Measurements from ENCODE around the gene UBA1. TPM values are rescaled to one million over a fixed set of nuclear protein-coding genes. Genes with fewer than 3 reads are reported as not detected.

UBA1 gene
- total RNA-seq, 1 experiment from 2014 or later = 275 TPM

- no peaks in the 10 kb centered on the region for H3K9me3 ChIP-seq (ENCODE audit: control insufficient read depth in 1 of 2, insufficient read depth in 1 of 2, low read depth in 1 of 2, low read length in 2 of 2)
- ChIA-PET POLR2A (no interaction called here), CTCF (no interaction called here), RAD21 (ENCODE audit: low non-redundant PET in 1 of 2, low total read pairs in 2 of 2, uncharacterized antibody in 2 of 2, unreplicated experiment in 2 of 2) (no interaction called here)
- no peaks in the 10 kb centered on the region for H4K20me1 ChIP-seq (ENCODE audit: insufficient read depth)
- TF ChIP-seq POLR2AphosphoS5 (IDR thresholded peaks at IDR 0.05; ENCODE audit: low read depth, low read length) = no peak
- TF ChIP-seq SP1 (IDR thresholded peaks at IDR 0.05; ENCODE audit: low read depth) = no peak
- TF ChIP-seq ELF1 (IDR thresholded peaks at IDR 0.05; ENCODE audit: borderline replicate concordance, low read depth) = no peak
- no peak for TF ChIP-seq RAD21 (IDR thresholded peaks at IDR 0.05; ENCODE audit: low read depth)
- TF ChIP-seq CBX3 (IDR thresholded peaks at IDR 0.05; ENCODE audit: low read depth) = no peak
- no peak for TF ChIP-seq MAX (IDR thresholded peaks at IDR 0.05)
- no peak for TF ChIP-seq TCF7L2 (IDR thresholded peaks at IDR 0.05; ENCODE audit: borderline replicate concordance, extremely low read depth, insufficient read depth, insufficient read length)
- no peak for TF ChIP-seq YY1 (IDR thresholded peaks at IDR 0.05; ENCODE audit: extremely low read depth, insufficient replicate concordance, low read depth, low read length)
- no peak overlapping the region for H3K9ac ChIP-seq (ENCODE audit: low read length)
- H2AFZ ChIP-seq (ENCODE audit: low read depth, low read length, poor library complexity, severe bottlenecking) = no peak overlapping the region
- peaks cover 81% of the 10 kb centered on the region for H3K79me2 ChIP-seq (ENCODE audit: insufficient read depth, low read length)
- DNase-seq (ENCODE audit: low read depth, low spot score) (no peak), ATAC-seq (no peak)
- no peak overlapping the region for H3K27ac ChIP-seq (ENCODE audit: low read depth, low read length)
- BruUV-seq (replicated peaks) = no TSS peak
- H3K4me1 ChIP-seq (ENCODE audit: control insufficient read depth in 1 of 2, insufficient read depth in 2 of 2, low read length in 2 of 2) = peaks cover 0 to 3% of the 10 kb centered on the region in 2 experiments; a peak in 2 of 4 replicates
- H3K4me3 ChIP-seq (replicated peaks in 1 of 2; ENCODE audit: low read depth in 1 of 2, low read length in 2 of 2) = no peak overlapping the region
- no peaks in the 10 kb centered on the region for H3K9me2 ChIP-seq (ENCODE audit: insufficient read depth)
- no peaks in the 10 kb centered on the region for H3K27me3 ChIP-seq (ENCODE audit: insufficient read depth, low read length)
- no peak overlapping the region for H3K4me2 ChIP-seq (ENCODE audit: low read length)
- H3K36me3 ChIP-seq (ENCODE audit: control insufficient read depth in 1 of 2, insufficient read depth in 2 of 2, low read length in 2 of 2) = no peaks in the 10 kb centered on the region; a peak in 1 of 4 replicates
- intact Hi-C loops (cut with micrococcal nuclease) = no loop called here
These were observed 42.2 kb upstream of the UBA1 start for GRCh38 chrX:47151435-47151834.

GRCh38 chrX:47156611-47157520 is 36.8 kb upstream of the UBA1 start:
- H3K36me3 ChIP-seq (ENCODE audit: control insufficient read depth in 1 of 2, insufficient read depth in 2 of 2, low read length in 2 of 2) = peaks cover 0 to 4% of the 10 kb centered on the region in 2 experiments; a peak in 1 of 4 replicates
- no peak overlapping the region for H3K27ac ChIP-seq (ENCODE audit: low read depth, low read length)
- H3K9me3 ChIP-seq (ENCODE audit: control insufficient read depth in 1 of 2, insufficient read depth in 1 of 2, low read depth in 1 of 2, low read length in 2 of 2) = no peaks in the 10 kb centered on the region
- no peak overlapping the region for H3K4me2 ChIP-seq (ENCODE audit: low read length)
- ATAC-seq (no peak), DNase-seq (ENCODE audit: low read depth, low spot score) (no peak)
- H3K27me3 ChIP-seq (ENCODE audit: insufficient read depth, low read length) = no peaks in the 10 kb centered on the region
- no TSS peak for BruUV-seq (replicated peaks)
- H3K9ac ChIP-seq (ENCODE audit: low read length) = no peak overlapping the region
- no peaks in the 10 kb centered on the region for H3K9me2 ChIP-seq (ENCODE audit: insufficient read depth)
- H2AFZ ChIP-seq (ENCODE audit: low read depth, low read length, poor library complexity, severe bottlenecking) = no peak overlapping the region
- POLR2A ChIA-PET = no interaction called here
- CTCF ChIA-PET = interaction anchor here (1.7 kb wide), 1 partner anchor 12 kb away, joined by 4 read pairs; the partner anchor contains the start of genes NDUFB11 and RBM10
- no peaks in the 10 kb centered on the region for H3K4me1 ChIP-seq (ENCODE audit: control insufficient read depth in 1 of 2, insufficient read depth in 2 of 2, low read length in 2 of 2)
- H3K4me3 ChIP-seq (replicated peaks in 1 of 2; ENCODE audit: low read depth in 1 of 2, low read length in 2 of 2) = no peak overlapping the region
- H3K79me2 ChIP-seq (ENCODE audit: insufficient read depth, low read length) = peaks cover 88% of the 10 kb centered on the region
- no peaks in the 10 kb centered on the region for H4K20me1 ChIP-seq (ENCODE audit: insufficient read depth)
- RAD21 ChIA-PET (ENCODE audit: low non-redundant PET in 1 of 2, low total read pairs in 2 of 2, uncharacterized antibody in 2 of 2, unreplicated experiment in 2 of 2) = no interaction called here
- intact Hi-C loops (cut with micrococcal nuclease) = no loop called here
- no peak for TF ChIP-seq SRF (IDR thresholded peaks at IDR 0.05; ENCODE audit: low read depth)
- TF ChIP-seq MAX (IDR thresholded peaks at IDR 0.05) = no peak
- TF ChIP-seq CEBPB (IDR thresholded peaks at IDR 0.05; ENCODE audit: low read depth) = no peak
- no peak for TF ChIP-seq EGR1 (IDR thresholded peaks at IDR 0.05; ENCODE audit: low read depth)
- no peak for TF ChIP-seq SIN3A (IDR thresholded peaks at IDR 0.05; ENCODE audit: low read depth)
- TF ChIP-seq TCF7L2 (IDR thresholded peaks at IDR 0.05; ENCODE audit: borderline replicate concordance, extremely low read depth, insufficient read depth, insufficient read length) = no peak
- no peak for TF ChIP-seq YY1 (IDR thresholded peaks at IDR 0.05; ENCODE audit: extremely low read depth, insufficient replicate concordance, low read depth, low read length)
- TF ChIP-seq ZNF274 (IDR thresholded peaks at IDR 0.05; ENCODE audit: low read depth, low read length) = no peak
- no peak for TF ChIP-seq RAD21 (IDR thresholded peaks at IDR 0.05; ENCODE audit: low read depth)
- no peak for TF ChIP-seq SP1 (IDR thresholded peaks at IDR 0.05; ENCODE audit: low read depth)
- no peak for TF ChIP-seq FOSL1 (IDR thresholded peaks at IDR 0.05; ENCODE audit: low read depth)
- no peak for TF ChIP-seq POLR2A (IDR thresholded peaks at IDR 0.05; ENCODE audit: borderline replicate concordance, extremely low read depth, insufficient read depth, insufficient read length)
- no peak for TF ChIP-seq ATF3 (IDR thresholded peaks at IDR 0.05)
- TF ChIP-seq ELF1 (IDR thresholded peaks at IDR 0.05; ENCODE audit: borderline replicate concordance, low read depth) = no peak
- no peak for TF ChIP-seq EZH2 (IDR thresholded peaks at IDR 0.05)
